SK-N-SH (cell line): ENCODE data around the gene CSNK2A3. TPM values are rescaled to one million over a fixed set of nuclear protein-coding genes. Genes with fewer than 3 reads are reported as not detected.

Experiments
- CTCF ChIA-PET: fragments of 300-600, 350-600 bp; formaldehyde crosslinking; extraction: SDS; loops from one replicate; lab custom pipeline; 2021; lab: Yijun Ruan, JAX
- POLR2A ChIA-PET: fragments of 350-600 bp; sonication (Branson Sonifier 250); formaldehyde crosslinking; extraction: SDS; loops from one replicate; lab custom pipeline; 2020; ENCODE audit warnings: antibody characterized with exemption, inconsistent platforms; lab: Yijun Ruan, JAX
- DNase-seq: peaks from one replicate; pipeline ENCODE4 v3.0.0; 2012
- H2AFZ ChIP-seq: fragments of 200-600 bp; sonication (generic); 2 replicates; pipeline ENCODE4 v1.8.1; 2016; ENCODE audit warnings: antibody characterized with exemption, mild to moderate bottlenecking, low read depth
- H3F3A ChIP-seq: fragments of 200-600 bp; sonication (generic); replicated peaks from 2 replicates; pipeline ENCODE3; 2016; ENCODE audit warnings: antibody characterized with exemption, mild to moderate bottlenecking; ENCODE audit not compliant: insufficient read depth
- H3K27ac ChIP-seq, 2 experiments: fragments of 200-500 bp in 1 of 2; fragments of 200-600 bp in 1 of 2; sonication (Bioruptor generic) in 1 of 2; sonication (generic), shearing (Covaris generic) in 1 of 2; 2 replicates each; pipeline versions ENCODE4 v1.5.1 to v1.6.1; 2014 to 2016; ENCODE audit warnings: low read depth in 2 of 2, inconsistent platforms in 1 of 2, low read length in 1 of 2, mild to moderate bottlenecking in 1 of 2, mixed read lengths in 1 of 2
- H3K27me3 ChIP-seq: fragments of 200-600 bp; sonication (generic), shearing (Covaris generic); 2 replicates; pipeline ENCODE4 v1.6.1; 2016; ENCODE audit warnings: mixed run types; ENCODE audit not compliant: insufficient read depth
- H3K36me3 ChIP-seq, 2 experiments: fragments of 200-500 bp in 1 of 2; fragments of 200-600 bp in 1 of 2; sonication (Bioruptor generic) in 1 of 2; sonication (generic) in 1 of 2; replicated peaks in 1 of 2; 2 replicates each; pipeline versions ENCODE3 to v1.5.1; 2014 to 2016; ENCODE audit warnings: low read length in 1 of 2, mild to moderate bottlenecking in 1 of 2; ENCODE audit not compliant: insufficient read depth in 2 of 2, control insufficient read depth in 1 of 2
- H3K4me1 ChIP-seq, 2 experiments: fragments of 200-500 bp in 1 of 2; fragments of 200-600 bp in 1 of 2; sonication (Bioruptor generic) in 1 of 2; sonication (generic), shearing (Covaris generic) in 1 of 2; 2 replicates each; pipeline versions ENCODE4 v1.5.1 to v1.6.1; 2014 to 2016; ENCODE audit warnings: low read depth in 1 of 2, low read length in 1 of 2, mixed run types in 1 of 2; ENCODE audit not compliant: insufficient read depth in 2 of 2, control insufficient read depth in 1 of 2
- H3K4me2 ChIP-seq: fragments of 200-600 bp; sonication (generic), shearing (Covaris generic); 2 replicates; pipeline ENCODE4 v1.6.1; 2017; ENCODE audit warnings: mixed run types
- H3K4me3 ChIP-seq, 2 experiments: fragments of 200-500 bp in 1 of 2; fragments of 200-600 bp in 1 of 2; sonication (Bioruptor generic) in 1 of 2; sonication (generic), shearing (Covaris generic) in 1 of 2; 2 replicates each; pipeline versions ENCODE4 v1.5.1 to v1.8.1; 2014 to 2016; ENCODE audit warnings: low read depth in 2 of 2, inconsistent platforms in 1 of 2, low read length in 1 of 2, mild to moderate bottlenecking in 1 of 2, mixed read lengths in 1 of 2, moderate library complexity in 1 of 2
- H3K79me2 ChIP-seq: fragments of 200-600 bp; sonication (generic); 2 replicates; pipeline ENCODE4 v1.8.1; 2017; ENCODE audit warnings: mild to moderate bottlenecking; ENCODE audit not compliant: insufficient read depth
- H3K9ac ChIP-seq: fragments of 200-600 bp; sonication (generic); 2 replicates; pipeline ENCODE4 v1.6.1; 2017; ENCODE audit warnings: mixed run types
- H3K9me2 ChIP-seq: fragments of 200-600 bp; sonication (generic); 2 replicates; pipeline ENCODE4 v1.6.1; 2017; ENCODE audit warnings: mixed run types
- H3K9me3 ChIP-seq: fragments of 200-600 bp; sonication (generic); 2 replicates; pipeline ENCODE4 v1.6.1; 2017; ENCODE audit warnings: mixed run types, mild to moderate bottlenecking, moderate library complexity
- H4K20me1 ChIP-seq: fragments of 200-600 bp; sonication (generic); 2 replicates; pipeline ENCODE4 v1.6.1; 2017; ENCODE audit warnings: mild to moderate bottlenecking, mixed run types; ENCODE audit not compliant: insufficient read depth
- CHD2 ChIP-seq: fragments of 150-350 bp; IDR thresholded peaks from 2 replicates; pipeline ENCODE4 v1.6.1; 2018; ENCODE audit warnings: low read length; ENCODE audit not compliant: partially characterized antibody
- ELF1 ChIP-seq: IDR thresholded peaks from 2 replicates; pipeline ENCODE4 v1.4.0; 2012
- EZH2phosphoT487 ChIP-seq: fragments of 200-600 bp; sonication (generic); IDR thresholded peaks from 2 replicates; pipeline ENCODE4 v1.6.1; 2017; ENCODE audit warnings: low read depth, mixed run types, mild to moderate bottlenecking, antibody characterized with exemption, moderate library complexity, borderline replicate concordance
- FOSL2 ChIP-seq: IDR thresholded peaks from 2 replicates; pipeline ENCODE4 v1.4.0; 2012; ENCODE audit warnings: low read depth, mild to moderate bottlenecking, moderate library complexity, borderline replicate concordance
- POLR2AphosphoS5 ChIP-seq: IDR thresholded peaks from 2 replicates; pipeline ENCODE4 v1.6.1; 2012; ENCODE audit warnings: low read depth, low read length
- RAD21 ChIP-seq: IDR thresholded peaks from 2 replicates; pipeline ENCODE4 v1.6.1; 2012; ENCODE audit warnings: mild to moderate bottlenecking, low read length
- RFX5 ChIP-seq: IDR thresholded peaks from 2 replicates; pipeline ENCODE4 v1.6.1; 2012; ENCODE audit warnings: mild to moderate bottlenecking, improper control_type of control experiment, low read length
- RXRA ChIP-seq: IDR thresholded peaks from 2 replicates; pipeline ENCODE4 v1.4.0; 2012; ENCODE audit warnings: low read depth, mild to moderate bottlenecking, borderline replicate concordance
- SIN3A ChIP-seq: IDR thresholded peaks from 2 replicates; pipeline ENCODE4 v1.6.1; 2012; ENCODE audit warnings: low read depth, mild to moderate bottlenecking, low read length, moderate library complexity, borderline replicate concordance
- YY1 ChIP-seq: IDR thresholded peaks from 2 replicates; pipeline ENCODE4 v1.4.0; 2012; ENCODE audit warnings: low read depth, mild to moderate bottlenecking
- WGBS: methylation state at CpG from one replicate; pipeline ENCODE4 v1.1.6; 2017; ENCODE audit warnings: low lambda C conversion rate; 5-methylcytosine and 5-hydroxymethylcytosine counted together
- polyA plus RNA-seq, 3 experiments: library from polyadenylated mRNA; depleted of rRNA; stranded (reverse); fragments of >200 nt; gene quantifications; 2 replicates each; pipeline ENCODE4 v1.2.3, GENCODE V29; 2012
- TF ChIP-seq, protein P1 (sequence below): IDR thresholded peaks from 2 replicates; pipeline ENCODE4 v1.4.0; 2012; ENCODE audit warnings: low read depth, borderline replicate concordance
- TF ChIP-seq, protein P2 (sequence below): IDR thresholded peaks from 2 replicates; pipeline ENCODE4; 2012
- TF ChIP-seq, protein P3 (sequence below): fragments of 200-600 bp; sonication (generic); IDR thresholded peaks from 2 replicates; pipeline ENCODE4 v1.6.1; 2017; ENCODE audit warnings: antibody characterized with exemption, mild to moderate bottlenecking, moderate library complexity
- TF ChIP-seq, protein P4 (sequence below): IDR thresholded peaks from 2 replicates; pipeline ENCODE4 v1.4.0; 2012; ENCODE audit warnings: low read depth, borderline replicate concordance
- TF ChIP-seq, protein P5 (sequence below): fragments of 150-350 bp; IDR thresholded peaks from 2 replicates; pipeline ENCODE4 v1.6.1; 2016; ENCODE audit warnings: mild to moderate bottlenecking, low read depth, low read length

CSNK2A3 gene
- polyA plus RNA-seq, 1 of the 3 experiments (the other 2 are of a cell fraction): 0.31 TPM

DNA sequence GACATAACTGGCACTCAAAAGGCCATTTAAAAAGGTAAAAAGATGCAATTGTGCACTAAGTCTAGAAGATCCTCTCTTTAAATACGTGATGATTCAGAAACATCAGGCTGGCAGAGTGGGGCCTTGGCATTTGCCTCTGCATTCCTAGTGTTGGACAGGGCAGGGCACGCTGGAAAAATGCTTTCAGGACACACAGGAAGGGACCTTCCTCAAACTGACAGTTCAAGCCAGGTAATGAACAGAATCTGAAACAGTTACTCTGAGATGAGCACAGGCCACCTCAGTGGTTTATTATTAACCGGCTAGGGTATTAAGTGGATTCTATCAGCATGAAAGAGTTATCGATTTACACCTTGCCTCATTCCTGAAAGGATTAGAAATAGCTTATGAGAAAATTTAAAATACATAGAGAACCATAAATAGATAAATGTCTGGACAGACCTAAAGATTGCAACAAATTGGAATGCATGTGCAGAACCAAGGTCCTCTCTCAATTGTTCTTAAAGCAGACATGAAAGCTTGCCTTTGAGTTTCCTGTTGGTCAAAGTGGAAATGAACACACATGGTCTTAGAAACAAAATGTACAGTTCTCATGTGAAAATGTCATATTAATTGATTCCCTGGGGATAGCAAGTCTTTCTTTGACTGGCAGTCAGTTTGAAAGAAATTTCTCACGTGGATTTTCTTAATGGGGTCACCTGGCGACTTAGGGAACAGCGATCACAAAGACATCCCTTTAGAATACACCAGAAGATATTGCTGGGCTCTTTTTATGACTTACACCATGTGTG lies 21.5 kb upstream of the CSNK2A3 start:
- no peak overlapping the region for H3K9ac ChIP-seq
- CTCF ChIA-PET: interaction anchor here (0.8 to 0.9 kb wide), 2 partner anchors 8 to 413 kb away, joined by 3 read pairs; no protein-coding TSS in a partner anchor
- no peak overlapping the region for H3K4me3 ChIP-seq

More for the DNA sequence above, 21.5 kb upstream of the CSNK2A3 start:
- Histone ChIP-seq H3K27me3 (no peaks in the 10 kb centered on the region), H4K20me1 (no peaks in the 10 kb centered on the region), H2AFZ (no peak overlapping the region), H3K27ac (no peak overlapping the region), H3F3A (no peaks in the 10 kb centered on the region), H3K9me2 (no peaks in the 10 kb centered on the region), H3K4me2 (no peak overlapping the region), H3K36me3 (no peaks in the 10 kb centered on the region), H3K9me3 (no peaks in the 10 kb centered on the region), H3K4me1 (peaks cover 0 to 30% of the 10 kb centered on the region in 2 experiments; a peak in 2 of 4 replicates), H3K79me2 (no peaks in the 10 kb centered on the region)
- 71% methylated on average over 7 of the region's 7 CpGs for WGBS
- TF ChIP-seq RAD21 (no peak), ELF1 (no peak), RXRA (no peak), POLR2AphosphoS5 (no peak), SIN3A (no peak), CHD2 (no peak), EZH2phosphoT487 (no peak), FOSL2 (no peak), YY1 (no peak), RFX5 (no peak)
- TF ChIP-seq, protein P1, sequence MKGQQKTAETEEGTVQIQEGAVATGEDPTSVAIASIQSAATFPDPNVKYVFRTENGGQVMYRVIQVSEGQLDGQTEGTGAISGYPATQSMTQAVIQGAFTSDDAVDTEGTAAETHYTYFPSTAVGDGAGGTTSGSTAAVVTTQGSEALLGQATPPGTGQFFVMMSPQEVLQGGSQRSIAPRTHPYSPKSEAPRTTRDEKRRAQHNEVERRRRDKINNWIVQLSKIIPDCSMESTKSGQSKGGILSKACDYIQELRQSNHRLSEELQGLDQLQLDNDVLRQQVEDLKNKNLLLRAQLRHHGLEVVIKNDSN: no peak
- TF ChIP-seq, protein P2, sequence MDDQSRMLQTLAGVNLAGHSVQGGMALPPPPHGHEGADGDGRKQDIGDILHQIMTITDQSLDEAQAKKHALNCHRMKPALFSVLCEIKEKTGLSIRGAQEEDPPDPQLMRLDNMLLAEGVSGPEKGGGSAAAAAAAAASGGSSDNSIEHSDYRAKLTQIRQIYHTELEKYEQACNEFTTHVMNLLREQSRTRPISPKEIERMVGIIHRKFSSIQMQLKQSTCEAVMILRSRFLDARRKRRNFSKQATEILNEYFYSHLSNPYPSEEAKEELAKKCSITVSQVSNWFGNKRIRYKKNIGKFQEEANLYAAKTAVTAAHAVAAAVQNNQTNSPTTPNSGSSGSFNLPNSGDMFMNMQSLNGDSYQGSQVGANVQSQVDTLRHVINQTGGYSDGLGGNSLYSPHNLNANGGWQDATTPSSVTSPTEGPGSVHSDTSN: no peak
- TF ChIP-seq, protein P3, sequence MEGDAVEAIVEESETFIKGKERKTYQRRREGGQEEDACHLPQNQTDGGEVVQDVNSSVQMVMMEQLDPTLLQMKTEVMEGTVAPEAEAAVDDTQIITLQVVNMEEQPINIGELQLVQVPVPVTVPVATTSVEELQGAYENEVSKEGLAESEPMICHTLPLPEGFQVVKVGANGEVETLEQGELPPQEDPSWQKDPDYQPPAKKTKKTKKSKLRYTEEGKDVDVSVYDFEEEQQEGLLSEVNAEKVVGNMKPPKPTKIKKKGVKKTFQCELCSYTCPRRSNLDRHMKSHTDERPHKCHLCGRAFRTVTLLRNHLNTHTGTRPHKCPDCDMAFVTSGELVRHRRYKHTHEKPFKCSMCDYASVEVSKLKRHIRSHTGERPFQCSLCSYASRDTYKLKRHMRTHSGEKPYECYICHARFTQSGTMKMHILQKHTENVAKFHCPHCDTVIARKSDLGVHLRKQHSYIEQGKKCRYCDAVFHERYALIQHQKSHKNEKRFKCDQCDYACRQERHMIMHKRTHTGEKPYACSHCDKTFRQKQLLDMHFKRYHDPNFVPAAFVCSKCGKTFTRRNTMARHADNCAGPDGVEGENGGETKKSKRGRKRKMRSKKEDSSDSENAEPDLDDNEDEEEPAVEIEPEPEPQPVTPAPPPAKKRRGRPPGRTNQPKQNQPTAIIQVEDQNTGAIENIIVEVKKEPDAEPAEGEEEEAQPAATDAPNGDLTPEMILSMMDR: no peak
- TF ChIP-seq, protein P4, sequence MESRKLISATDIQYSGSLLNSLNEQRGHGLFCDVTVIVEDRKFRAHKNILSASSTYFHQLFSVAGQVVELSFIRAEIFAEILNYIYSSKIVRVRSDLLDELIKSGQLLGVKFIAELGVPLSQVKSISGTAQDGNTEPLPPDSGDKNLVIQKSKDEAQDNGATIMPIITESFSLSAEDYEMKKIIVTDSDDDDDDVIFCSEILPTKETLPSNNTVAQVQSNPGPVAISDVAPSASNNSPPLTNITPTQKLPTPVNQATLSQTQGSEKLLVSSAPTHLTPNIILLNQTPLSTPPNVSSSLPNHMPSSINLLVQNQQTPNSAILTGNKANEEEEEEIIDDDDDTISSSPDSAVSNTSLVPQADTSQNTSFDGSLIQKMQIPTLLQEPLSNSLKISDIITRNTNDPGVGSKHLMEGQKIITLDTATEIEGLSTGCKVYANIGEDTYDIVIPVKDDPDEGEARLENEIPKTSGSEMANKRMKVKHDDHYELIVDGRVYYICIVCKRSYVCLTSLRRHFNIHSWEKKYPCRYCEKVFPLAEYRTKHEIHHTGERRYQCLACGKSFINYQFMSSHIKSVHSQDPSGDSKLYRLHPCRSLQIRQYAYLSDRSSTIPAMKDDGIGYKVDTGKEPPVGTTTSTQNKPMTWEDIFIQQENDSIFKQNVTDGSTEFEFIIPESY: no peak
- TF ChIP-seq, protein P5, sequence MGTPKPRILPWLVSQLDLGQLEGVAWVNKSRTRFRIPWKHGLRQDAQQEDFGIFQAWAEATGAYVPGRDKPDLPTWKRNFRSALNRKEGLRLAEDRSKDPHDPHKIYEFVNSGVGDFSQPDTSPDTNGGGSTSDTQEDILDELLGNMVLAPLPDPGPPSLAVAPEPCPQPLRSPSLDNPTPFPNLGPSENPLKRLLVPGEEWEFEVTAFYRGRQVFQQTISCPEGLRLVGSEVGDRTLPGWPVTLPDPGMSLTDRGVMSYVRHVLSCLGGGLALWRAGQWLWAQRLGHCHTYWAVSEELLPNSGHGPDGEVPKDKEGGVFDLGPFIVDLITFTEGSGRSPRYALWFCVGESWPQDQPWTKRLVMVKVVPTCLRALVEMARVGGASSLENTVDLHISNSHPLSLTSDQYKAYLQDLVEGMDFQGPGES: no peak
- POLR2A ChIA-PET: no interaction called here
- no peak for DNase-seq
